T-helper 1 cell treated with Interleukin-12 subunit alpha and Interleukin-12 subunit beta and Interleukin-4 antibody, amounts not matched to agents 30 ng/mL and 1 ng/mL, for 36 hours (primary cell): ENCODE measurements around the gene LIN7A. TPM values are rescaled to one million over a fixed set of nuclear protein-coding genes. Genes with fewer than 3 reads are reported as not detected.

Experiments
- intact Hi-C: fragments of 100-400 bp; cut with micrococcal nuclease; formaldehyde crosslinking; loops from one replicate; pipeline ENCODE4 v1.15.1; 2024
- total RNA-seq: library from RNA; stranded (reverse); gene quantifications from 2 replicates; pipeline ENCODE4 v1.2.3, GENCODE V29; 2022

The LIN7A gene
- total RNA-seq, 1 donor from 2014 or later: 0.96 TPM

DNA sequence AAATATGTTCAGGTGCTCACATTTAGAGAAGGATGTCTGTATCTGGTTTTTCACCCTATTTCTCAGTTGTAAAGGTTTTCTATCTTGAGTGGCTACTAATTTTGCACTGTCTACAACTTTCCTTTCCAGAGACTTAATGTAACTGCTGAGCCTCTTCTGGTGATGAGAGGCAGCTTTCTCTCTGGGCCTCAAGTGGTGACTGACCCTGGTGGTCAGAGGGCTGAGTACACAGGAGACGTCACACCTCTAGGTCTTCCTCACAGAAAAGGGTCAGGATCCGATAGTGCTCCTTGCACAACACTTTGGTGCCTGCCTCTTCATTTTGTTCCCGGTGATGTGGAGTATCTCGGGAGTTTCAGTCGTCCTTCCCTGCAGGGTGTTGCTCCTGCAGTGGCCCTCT, 76.8 kb downstream of the LIN7A start:
- intact Hi-C loops: no loop called here

DNA sequence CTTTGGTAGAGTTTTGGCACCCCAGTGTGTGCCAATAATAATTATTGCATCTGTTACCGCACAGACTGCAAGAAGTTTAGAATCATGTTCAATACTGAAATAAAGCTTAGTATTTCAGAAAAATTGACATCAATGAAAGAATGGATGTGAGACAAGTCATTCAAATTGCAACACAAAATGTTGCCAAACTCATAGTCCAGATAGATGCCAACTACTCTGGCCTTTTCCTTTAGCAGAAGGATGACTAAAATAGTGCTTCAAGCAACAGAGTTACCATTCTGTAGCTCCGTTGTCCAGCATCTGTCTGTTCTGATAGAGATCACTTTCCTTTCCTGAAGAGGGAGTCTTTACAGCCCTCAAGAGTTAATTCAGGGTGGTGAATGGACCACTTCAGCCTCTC, 77.5 kb downstream of the LIN7A start:
- intact Hi-C loops: no loop called here

- intact Hi-C loops: no loop called here
These were observed 79.4 kb downstream of the LIN7A start for GRCh38 chr12:80858356-80858755.

- intact Hi-C loops: no loop called here
These were observed 80.4 kb downstream of the LIN7A start for GRCh38 chr12:80857311-80857710.

- intact Hi-C loops: no loop called here
These were observed 88.4 kb downstream of the LIN7A start for GRCh38 chr12:80849337-80849736.

- intact Hi-C loops: no loop called here
These were observed 88.9 kb downstream of the LIN7A start for GRCh38 chr12:80848858-80849257.

DNA sequence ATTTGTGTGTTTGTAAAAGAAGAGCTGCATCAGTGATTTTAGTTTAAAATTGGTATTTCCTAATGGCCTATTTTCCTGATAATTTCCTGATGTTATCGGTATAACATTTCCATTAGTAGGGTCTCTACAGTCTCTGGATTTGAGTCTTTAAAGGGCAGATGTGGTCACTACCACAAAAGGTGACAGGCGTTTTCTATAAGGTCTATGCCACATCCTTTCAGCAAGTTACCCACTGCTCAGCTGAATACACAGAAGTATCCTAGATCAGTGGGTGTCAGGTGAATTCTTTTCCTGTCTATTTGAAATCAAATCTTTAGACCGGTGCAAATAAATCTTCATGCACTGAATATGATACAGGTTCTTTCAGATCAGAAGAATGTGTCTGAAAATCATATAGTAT, 90.2 kb downstream of the LIN7A start:
- intact Hi-C loops: no loop called here

GRCh38 chr12:80846952-80847351, 90.8 kb downstream of the LIN7A start:
- intact Hi-C loops: no loop called here

DNA sequence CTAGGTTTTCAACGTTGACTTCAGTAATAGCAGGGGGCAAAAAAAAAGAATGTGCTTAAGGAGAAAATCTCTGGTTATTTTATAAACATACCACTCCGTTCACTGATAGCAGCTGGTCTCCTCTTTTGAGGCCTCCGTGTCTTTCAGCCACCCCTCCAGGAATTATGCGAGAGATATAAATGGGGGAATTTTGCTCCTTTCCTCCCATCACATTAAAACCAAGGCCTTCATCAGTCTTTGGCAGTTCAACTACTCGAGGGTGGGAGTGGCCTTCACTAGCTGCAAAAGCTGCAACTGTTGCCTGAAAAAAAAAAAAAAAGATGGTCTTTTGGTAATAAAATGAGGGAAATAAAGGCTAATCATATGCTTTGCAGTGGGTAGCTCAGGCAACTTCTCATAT, 92.1 kb downstream of the LIN7A start:
- intact Hi-C loops: no loop called here

GRCh38 chr12:80843969-80844368, 93.8 kb downstream of the LIN7A start:
- intact Hi-C loops: no loop called here

GRCh38 chr12:80838708-80839107, 99.0 kb downstream of the LIN7A start:
- intact Hi-C loops: no loop called here

DNA sequence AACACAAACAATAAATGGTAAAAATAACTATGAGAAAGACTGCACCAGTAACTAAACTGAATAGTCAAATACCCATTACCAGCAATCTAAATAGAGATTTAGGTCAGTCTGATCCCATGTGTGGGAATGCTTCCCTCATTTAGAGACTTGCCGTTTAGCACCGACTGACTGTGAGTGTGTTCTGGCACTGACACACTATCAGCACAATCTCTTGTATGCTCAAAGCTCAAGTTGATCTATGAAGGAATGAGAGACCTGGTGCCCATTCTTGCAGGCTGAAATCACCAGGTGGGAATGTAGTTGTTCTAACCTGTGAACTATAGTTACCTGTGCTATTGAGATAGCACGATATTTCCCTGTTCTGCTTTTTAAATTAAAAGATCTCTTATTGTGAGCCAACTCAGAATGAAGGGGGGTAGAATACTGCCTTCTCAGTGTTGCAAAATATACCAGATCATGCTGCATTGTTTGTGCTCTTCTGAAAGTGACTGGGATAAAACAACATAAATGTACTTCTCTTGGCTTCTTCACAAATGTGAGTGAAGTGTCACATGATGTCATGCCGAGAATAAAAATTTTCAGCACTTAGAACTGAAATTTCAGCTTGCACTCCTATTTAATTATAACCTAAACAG, 99.6 kb downstream of the LIN7A start:
- intact Hi-C loops: no loop called here

GRCh38 chr12:80837342-80837978, 100.3 kb downstream of the LIN7A start:
- intact Hi-C loops: no loop called here

GRCh38 chr12:80834724-80835123, 103.0 kb downstream of the LIN7A start:
- intact Hi-C loops: loop anchor here (5.0 kb wide), 1 partner anchor 98 kb away; no protein-coding TSS in a partner anchor

DNA sequence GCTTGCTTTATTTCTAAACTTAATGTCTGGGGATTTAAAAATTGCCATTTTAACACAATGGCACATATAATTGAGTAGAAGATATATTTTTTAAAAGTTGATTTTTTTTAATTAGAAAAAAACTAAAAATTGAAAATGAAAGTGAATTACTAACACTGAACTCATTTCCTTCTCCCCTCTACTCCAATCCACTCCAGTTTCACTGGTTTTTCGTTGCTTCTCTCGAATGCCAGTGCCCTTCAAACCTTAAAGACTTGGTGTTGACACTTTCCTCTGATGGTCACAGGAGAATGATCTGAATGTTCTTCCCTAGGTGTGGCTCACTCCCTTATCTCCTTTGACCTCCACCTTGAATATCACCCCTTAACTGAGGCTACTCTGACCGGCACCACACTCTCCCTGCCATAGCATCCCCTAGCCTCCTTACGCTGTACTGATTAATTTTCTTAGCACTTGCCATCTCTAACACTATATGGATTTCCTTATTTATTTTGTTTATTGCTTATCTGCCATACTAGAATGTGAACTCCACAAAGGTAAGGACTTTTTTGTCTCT, 107.1 kb downstream of the LIN7A start:
- intact Hi-C loops: loop anchor here (5.0 kb wide), 1 partner anchor 102 kb away; no protein-coding TSS in a partner anchor

DNA sequence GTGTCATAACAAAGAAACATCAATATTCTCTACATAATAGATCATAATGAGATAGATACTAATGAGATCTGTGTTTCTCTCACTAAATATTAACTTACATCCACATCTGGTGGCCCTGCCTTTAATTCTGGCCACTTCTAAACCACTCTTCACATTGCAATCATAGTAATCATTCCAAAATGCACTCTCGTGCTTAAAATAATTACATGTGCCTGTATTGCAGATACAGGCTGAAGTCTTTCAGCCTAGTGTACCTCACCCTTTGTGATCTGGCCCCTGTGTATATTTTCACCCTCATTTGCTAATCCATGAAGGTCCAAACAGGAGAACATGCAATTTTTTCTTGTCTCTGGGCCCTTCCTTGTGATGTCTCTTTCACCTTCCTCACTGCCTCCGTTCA, 108.0 kb downstream of the LIN7A start:
- intact Hi-C loops: loop anchor here (5.0 kb wide), 1 partner anchor 103 kb away; no protein-coding TSS in a partner anchor

DNA sequence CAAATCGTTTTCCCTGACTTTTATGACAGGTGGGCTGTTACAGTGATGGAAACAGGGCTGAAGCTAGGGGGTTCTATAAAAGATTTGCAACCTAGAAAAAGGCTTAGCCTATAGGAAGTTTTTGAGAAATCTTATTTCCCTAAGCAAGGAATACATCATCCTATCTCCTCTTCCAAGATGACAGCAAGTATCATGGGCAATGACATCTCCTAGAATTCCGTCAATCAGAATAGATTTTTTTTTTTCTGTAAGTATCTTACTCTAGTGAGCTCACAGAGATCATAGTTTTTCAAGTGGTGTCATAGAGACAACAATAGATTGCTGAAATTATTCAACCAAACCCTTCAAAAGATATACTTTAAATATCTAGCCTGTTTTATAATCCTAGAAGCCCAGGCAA, 112.2 kb downstream of the LIN7A start:
- intact Hi-C loops: no loop called here

GRCh38 chr12:80823393-80823792, 114.3 kb downstream of the LIN7A start:
- intact Hi-C loops: no loop called here

DNA sequence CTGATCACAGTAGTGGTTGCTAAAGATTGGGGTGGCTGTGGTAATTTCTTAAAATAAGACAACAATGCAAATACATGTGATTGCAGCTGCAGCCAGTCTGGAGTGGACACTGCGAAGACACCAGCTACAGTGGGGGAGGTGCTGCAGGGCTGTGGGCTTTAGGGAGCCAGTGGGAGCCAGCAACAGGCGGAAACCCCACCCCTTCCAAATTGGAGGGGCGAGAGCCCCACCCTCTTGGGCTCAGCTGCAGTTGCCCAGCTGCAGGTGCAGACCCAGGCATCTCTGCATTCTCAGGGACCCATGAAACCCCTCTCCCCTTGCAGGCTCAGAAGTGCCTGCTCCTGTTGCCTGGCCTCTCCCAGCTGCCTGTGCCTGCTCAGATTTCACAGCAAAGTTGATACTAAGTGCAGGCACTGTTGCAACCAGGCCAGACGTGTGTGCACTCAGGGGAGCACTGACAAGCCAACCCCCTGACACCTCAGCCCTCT, 116.2 kb downstream of the LIN7A start:
- intact Hi-C loops: no loop called here

- intact Hi-C loops: no loop called here
These were observed 118.9 kb downstream of the LIN7A start for GRCh38 chr12:80818878-80819277.

DNA sequence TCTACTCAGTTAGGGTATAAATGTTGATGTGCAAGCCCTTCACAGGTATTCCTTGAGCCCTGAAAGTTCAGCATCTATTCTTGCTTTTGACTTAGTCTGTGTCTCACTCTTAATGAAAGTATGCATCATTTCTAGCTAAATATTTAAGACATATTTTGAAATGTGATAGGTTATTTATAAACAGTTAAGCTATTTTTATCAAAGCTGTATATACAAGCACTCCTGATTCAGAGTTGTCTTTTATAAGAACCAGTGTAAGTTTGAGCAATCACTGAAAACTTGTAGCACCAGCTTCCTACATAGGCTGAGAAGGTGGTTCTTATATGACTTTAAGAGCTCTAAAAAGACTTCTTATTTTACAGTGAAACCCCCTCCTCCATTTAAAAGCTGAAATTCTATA, 122.4 kb downstream of the LIN7A start:
- intact Hi-C loops: no loop called here

DNA sequence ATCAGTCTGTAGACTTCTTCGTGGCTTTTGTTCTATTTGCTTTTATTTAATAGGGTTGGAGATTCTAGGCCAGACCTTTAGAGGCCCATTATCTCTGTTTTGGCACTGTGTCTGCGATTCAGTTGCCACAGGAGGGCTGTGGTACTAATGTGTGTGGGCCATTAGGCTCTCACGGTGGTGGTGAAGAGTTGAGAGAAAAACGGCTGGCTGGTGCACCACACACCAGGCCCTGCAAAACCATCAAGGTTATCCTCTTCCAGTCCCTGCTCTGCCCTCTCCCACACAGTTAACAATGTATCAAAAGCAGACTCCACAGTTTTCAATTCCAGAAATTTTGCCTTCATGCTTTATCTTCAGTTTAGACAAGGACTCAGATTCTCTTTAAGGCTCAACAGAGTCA, 123.3 kb downstream of the LIN7A start:
- intact Hi-C loops: no loop called here

GRCh38 chr12:80813820-80814219, 123.9 kb downstream of the LIN7A start:
- intact Hi-C loops: no loop called here
